Subcutaneous abdominal adipose tissue (tissue), 5 donors: Measurements from ENCODE around the gene MEAK7.

ENCODE experiments used
- H3K27ac ChIP-seq: one replicate; pipeline ENCODE4 v1.7.0; 2013; ENCODE audit warnings: low read depth, mild to moderate bottlenecking, inconsistent platforms, low read length, moderate library complexity
- H3K27me3 ChIP-seq, 5 donors: one replicate each; pipeline ENCODE4 v1.7.0; 2013; ENCODE audit warnings: low read length in 5 of 5, inconsistent platforms in 1 of 5; ENCODE audit not compliant: control insufficient read depth in 5 of 5, insufficient read depth in 4 of 5
- H3K36me3 ChIP-seq, 5 donors: one replicate each; pipeline ENCODE4 v1.7.0; 2013; ENCODE audit warnings: low read length in 5 of 5; ENCODE audit not compliant: control insufficient read depth in 5 of 5, insufficient read depth in 5 of 5
- H3K4me1 ChIP-seq, 5 donors: one replicate each; pipeline ENCODE4 v1.7.0; 2013; ENCODE audit warnings: low read length in 5 of 5, mild to moderate bottlenecking in 3 of 5, moderate library complexity in 1 of 5; ENCODE audit not compliant: control insufficient read depth in 5 of 5, insufficient read depth in 5 of 5
- H3K4me3 ChIP-seq, 5 donors: one replicate each; pipeline ENCODE4 v1.7.0; 2013; ENCODE audit warnings: low read length in 5 of 5, low read depth in 1 of 5
- H3K9ac ChIP-seq, 5 donors: one replicate each; pipeline ENCODE4 v1.7.0; 2013; ENCODE audit warnings: low read length in 5 of 5, mild to moderate bottlenecking in 4 of 5, moderate library complexity in 3 of 5
- H3K9me3 ChIP-seq, 5 donors: one replicate each; pipeline ENCODE4 v1.7.0; 2013; ENCODE audit warnings: low read length in 5 of 5; ENCODE audit not compliant: control insufficient read depth in 5 of 5
- donor health status: healthy.
- donor health status: healthy.
- donor health status: healthy.
- donor health status: healthy.
- donor health status: healthy.

MEAK7 gene

GRCh38 chr16:84497418-84498222 is 6.8 kb downstream of the MEAK7 start:
- Histone ChIP-seq H3K27ac (no peak overlapping the region), H3K27me3 (no peaks in the 10 kb centered on the region), H3K9me3 (no peaks in the 10 kb centered on the region), H3K36me3 (peaks cover 19 to 54% (median 38%) of the 10 kb centered on the region in 5 donors), H3K4me3 (no peak overlapping the region), H3K4me1 (no peaks in the 10 kb centered on the region), H3K9ac (no peak overlapping the region)

DNA sequence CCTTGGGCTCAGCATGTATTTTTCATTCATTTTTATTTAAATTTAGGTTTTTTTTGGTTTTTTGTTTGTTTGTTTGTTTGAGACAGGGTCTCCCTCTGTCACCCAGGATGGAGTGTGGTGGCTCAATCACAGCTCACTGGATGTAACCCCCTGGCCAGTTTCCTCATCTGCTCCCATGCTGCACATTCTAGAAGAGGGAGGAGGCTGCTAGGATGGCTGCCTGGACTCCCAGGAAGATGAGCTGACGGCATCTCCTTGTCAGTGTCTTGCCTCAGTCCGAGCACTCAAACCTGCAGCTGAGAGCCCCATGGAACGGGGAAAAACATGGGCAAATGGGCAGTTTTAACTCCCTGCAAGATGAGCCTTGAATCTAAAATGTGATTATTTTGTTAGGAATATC is 7.5 kb downstream of the MEAK7 start:
- Histone ChIP-seq H3K27ac (no peak overlapping the region), H3K4me3 (no peak overlapping the region), H3K36me3 (peaks cover 19 to 49% (median 38%) of the 10 kb centered on the region in 5 donors), H3K9me3 (no peaks in the 10 kb centered on the region), H3K9ac (no peak overlapping the region), H3K4me1 (no peaks in the 10 kb centered on the region), H3K27me3 (no peaks in the 10 kb centered on the region)

DNA sequence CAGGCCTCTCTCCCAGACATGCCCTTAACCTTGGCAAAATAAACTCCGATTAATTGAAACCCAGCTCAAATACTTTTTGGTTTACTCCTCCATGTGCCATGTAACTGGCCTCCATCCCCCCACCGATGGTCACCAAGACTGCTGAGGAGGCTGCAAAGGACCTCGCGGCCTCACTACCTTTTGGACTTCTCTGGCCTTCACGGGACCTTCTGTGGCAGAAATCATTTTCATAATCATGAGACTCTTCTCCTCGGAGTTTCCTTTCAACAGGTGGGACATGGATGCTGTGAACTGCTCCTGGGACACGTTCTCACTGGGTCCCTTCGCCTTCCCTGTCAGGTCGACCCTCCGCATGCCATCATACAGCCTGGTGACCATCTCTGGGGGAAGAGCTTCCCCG is 9.0 kb downstream of the MEAK7 start:
- H3K4me1 ChIP-seq = no peaks in the 10 kb centered on the region
- no peaks in the 10 kb centered on the region for H3K27me3 ChIP-seq
- H3K9ac ChIP-seq = no peak overlapping the region
- H3K9me3 ChIP-seq = no peaks in the 10 kb centered on the region
- H3K36me3 ChIP-seq = peaks cover 22 to 46% (median 37%) of the 10 kb centered on the region in 5 donors
- no peak overlapping the region for H3K27ac ChIP-seq
- no peak overlapping the region for H3K4me3 ChIP-seq

DNA sequence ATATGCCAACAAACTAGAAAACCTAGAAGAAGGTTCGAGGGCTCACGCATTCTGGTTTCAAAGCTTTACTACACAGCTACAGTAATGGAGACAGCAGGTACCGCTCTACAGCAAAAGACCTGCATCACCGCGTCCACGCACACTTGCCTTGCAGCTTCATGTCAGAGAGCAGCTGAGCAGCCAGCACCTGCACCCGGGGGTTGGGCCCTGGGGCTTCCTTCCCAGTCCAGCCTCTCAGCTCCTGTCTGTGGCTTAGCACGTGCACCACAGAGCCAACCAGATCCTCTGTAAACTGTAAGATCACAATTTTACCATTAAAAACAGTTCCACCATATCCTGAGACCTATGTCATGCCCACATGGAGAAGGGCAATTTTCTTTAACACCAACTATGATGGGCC is 15.3 kb downstream of the MEAK7 start:
- H3K9ac ChIP-seq = no peak overlapping the region
- H3K27ac ChIP-seq = no peak overlapping the region
- no peak overlapping the region for H3K4me3 ChIP-seq
- peaks cover 0 to 3% (median 0%) of the 10 kb centered on the region in 5 donors for H3K4me1 ChIP-seq
- H3K27me3 ChIP-seq = no peaks in the 10 kb centered on the region
- no peaks in the 10 kb centered on the region for H3K9me3 ChIP-seq
- peaks cover 24 to 44% (median 34%) of the 10 kb centered on the region in 5 donors for H3K36me3 ChIP-seq

DNA sequence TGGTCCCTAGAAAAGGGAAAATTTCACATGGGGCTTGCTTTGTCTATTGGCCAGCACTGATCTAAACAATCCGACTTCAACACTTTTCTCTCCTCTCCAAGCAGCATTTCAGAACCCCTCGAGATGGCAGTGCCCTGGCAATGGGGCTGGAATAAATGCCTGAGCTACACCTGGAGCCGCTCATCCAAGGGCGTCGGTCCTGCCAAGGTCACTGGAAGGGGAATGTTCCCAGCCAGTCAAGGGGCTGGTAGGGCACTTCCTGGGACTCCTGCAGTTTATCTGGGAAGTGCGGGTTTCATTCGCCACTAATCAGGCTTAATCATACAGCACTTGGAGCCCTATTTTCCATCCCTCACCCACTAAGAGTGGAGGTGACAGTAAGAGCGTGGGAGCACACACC is 17.1 kb downstream of the MEAK7 start:
- H3K9ac ChIP-seq = no peak overlapping the region
- peaks cover 0 to 11% (median 0%) of the 10 kb centered on the region in 5 donors for H3K4me1 ChIP-seq
- H3K36me3 ChIP-seq = peaks cover 11 to 56% (median 45%) of the 10 kb centered on the region in 5 donors
- no peaks in the 10 kb centered on the region for H3K27me3 ChIP-seq
- no peak overlapping the region for H3K27ac ChIP-seq
- no peaks in the 10 kb centered on the region for H3K9me3 ChIP-seq
- no peak overlapping the region for H3K4me3 ChIP-seq

DNA sequence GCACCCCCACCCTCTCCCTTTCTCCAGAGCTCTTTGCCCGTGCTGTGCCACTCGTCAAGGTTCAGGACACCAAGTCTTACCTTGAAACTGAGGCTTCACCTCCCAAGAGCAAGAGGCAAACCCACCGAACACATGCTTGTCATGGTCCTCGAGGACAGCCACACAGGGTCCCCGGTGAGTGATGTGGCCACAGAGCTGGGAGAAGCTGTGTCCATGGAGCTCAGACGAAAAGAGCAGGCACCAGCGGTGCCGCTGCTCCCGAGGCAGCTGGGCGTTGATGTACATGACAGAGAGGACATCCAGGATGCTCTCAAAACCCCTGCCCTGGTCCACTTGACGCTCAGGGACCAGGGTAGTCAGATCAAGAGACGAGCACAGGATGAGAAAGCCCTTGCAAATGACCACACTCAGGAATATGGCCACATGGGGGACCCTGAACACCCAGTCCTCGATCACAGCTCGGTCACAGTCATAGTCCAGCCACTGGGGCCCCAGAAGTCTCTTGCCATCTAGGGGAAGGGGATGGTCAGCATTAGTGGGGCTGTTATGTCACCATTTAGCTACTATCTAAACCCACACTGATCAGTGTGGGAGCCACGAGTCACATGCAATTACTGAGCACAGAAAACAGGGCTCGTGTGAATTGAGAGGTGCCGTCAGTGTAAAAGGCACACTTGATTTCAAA is 17.8 kb downstream of the MEAK7 start:
- Histone ChIP-seq H3K27me3 (no peaks in the 10 kb centered on the region), H3K9me3 (no peaks in the 10 kb centered on the region), H3K9ac (no peak overlapping the region), H3K36me3 (peaks cover 11 to 63% (median 51%) of the 10 kb centered on the region in 5 donors), H3K4me1 (peaks cover 0 to 17% (median 0%) of the 10 kb centered on the region in 5 donors), H3K27ac (no peak overlapping the region), H3K4me3 (no peak overlapping the region)

DNA sequence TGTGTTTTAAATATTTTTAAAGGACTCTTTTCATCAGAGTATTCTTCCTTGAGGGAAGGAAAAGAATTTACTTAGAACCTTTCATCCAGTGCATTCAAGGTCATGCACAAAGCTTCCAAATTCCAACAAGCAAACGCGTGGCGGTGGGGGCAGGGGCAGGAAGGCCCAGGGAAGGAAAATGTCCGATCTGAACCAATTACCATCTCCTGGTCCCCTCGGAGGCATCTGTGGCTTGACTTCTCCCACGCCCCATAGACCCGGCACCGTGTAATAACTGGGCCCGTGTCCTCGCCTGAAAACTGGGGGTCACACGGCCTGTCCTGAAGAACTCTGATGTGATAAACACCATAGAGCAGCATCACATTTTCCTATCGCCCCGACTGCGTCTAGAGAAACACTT is 18.3 kb downstream of the MEAK7 start:
- no peak overlapping the region for H3K4me3 ChIP-seq
- H3K27me3 ChIP-seq = no peaks in the 10 kb centered on the region
- H3K36me3 ChIP-seq = peaks cover 11 to 67% (median 52%) of the 10 kb centered on the region in 5 donors
- peaks cover 0 to 17% (median 0%) of the 10 kb centered on the region in 5 donors for H3K4me1 ChIP-seq
- no peak overlapping the region for H3K27ac ChIP-seq
- H3K9ac ChIP-seq = no peak overlapping the region
- H3K9me3 ChIP-seq = no peaks in the 10 kb centered on the region

GRCh38 chr16:84485255-84486010 is 19.0 kb downstream of the MEAK7 start:
- Histone ChIP-seq H3K9me3 (no peaks in the 10 kb centered on the region), H3K36me3 (peaks cover 8 to 74% (median 55%) of the 10 kb centered on the region in 5 donors), H3K27me3 (no peaks in the 10 kb centered on the region), H3K4me3 (no peak overlapping the region), H3K27ac (no peak overlapping the region), H3K4me1 (peaks cover 0 to 17% (median 0%) of the 10 kb centered on the region in 5 donors), H3K9ac (no peak overlapping the region)

DNA sequence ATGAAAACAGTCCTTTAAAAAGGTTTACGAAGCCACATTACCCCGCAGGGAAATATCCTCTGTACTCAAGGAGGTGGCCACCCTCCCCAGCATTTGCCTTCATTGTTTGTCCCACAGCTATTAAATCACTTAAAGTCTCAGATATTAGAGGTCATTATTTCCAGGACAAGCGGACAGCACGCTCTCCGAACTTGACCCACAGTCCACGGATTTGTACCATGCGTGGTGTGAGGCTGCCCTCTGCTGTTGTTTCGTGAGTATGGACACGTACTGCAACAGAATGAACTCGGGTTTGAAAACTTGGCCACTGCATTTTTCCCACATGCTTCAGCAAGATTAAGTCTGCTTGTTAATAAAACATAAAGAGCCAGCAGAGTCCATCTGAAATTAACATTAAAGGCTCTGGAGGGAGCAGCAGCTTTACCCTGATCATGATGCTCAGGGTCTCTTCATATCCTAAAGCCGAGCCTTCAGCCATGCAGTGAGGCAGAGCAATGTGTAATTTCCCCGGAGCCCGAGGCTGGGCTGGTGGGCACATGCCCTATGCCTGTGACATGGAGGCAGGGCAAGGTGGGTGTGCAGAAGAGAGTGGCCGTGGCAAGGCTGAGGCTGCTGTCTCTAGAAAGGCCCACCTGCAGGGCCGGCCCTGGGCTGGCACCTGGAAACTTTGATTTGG is 19.7 kb downstream of the MEAK7 start:
- Histone ChIP-seq H3K9ac (no peak overlapping the region), H3K4me1 (peaks cover 0 to 17% (median 0%) of the 10 kb centered on the region in 5 donors), H3K27ac (no peak overlapping the region), H3K36me3 (peaks cover 8 to 80% (median 60%) of the 10 kb centered on the region in 5 donors), H3K9me3 (no peaks in the 10 kb centered on the region), H3K27me3 (no peaks in the 10 kb centered on the region), H3K4me3 (no peak overlapping the region)
